HG02798 (cell line): Measurements from ENCODE around the gene TMCC3.
A peak's percentile ranks its signal among the peaks of the same experiment; 100 is the strongest.
"Not testable (repeated sequence)": the region's sequence is repeated elsewhere in the genome, so short reads cannot be mapped to it uniquely, and the experiment has no call there.

Experiments used
- ATAC-seq: cut with Tn5 transposase; IDR thresholded peaks from one replicate; pipeline ENCODE4 v1.9.1; 2021; ENCODE audit warnings: mild to moderate bottlenecking; ENCODE audit not compliant: unreplicated experiment, poor library complexity

Gene TMCC3

GRCh38 chr12:94650143-94651056, at the start of gene TMCC3:
Gene TMCC3 (minus strand): TSS chr12:94650557. CDS start chr12:94650430, 127 bp downstream.
- ATAC-seq = peak; percentile 81

DNA sequence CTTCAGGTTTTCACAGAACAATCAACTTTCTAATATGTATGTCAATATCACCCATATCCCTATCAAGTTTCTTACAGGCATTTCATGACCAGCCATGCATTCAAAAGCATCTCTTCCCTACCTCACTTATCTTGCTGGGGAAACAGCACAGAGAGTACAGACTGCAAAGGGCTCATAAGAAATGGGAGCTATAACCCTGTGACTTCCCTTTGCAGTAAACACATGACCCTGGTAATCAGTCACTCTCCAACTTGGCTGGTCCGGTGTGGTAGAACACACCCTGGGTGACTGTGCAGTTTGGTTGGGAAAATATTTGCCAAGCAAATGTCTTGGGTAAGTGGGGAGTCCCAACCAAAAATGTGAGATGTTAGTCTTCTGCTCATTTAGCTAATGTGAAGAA, 49.4 kb upstream of the TMCC3 start:
- no peak for ATAC-seq

DNA sequence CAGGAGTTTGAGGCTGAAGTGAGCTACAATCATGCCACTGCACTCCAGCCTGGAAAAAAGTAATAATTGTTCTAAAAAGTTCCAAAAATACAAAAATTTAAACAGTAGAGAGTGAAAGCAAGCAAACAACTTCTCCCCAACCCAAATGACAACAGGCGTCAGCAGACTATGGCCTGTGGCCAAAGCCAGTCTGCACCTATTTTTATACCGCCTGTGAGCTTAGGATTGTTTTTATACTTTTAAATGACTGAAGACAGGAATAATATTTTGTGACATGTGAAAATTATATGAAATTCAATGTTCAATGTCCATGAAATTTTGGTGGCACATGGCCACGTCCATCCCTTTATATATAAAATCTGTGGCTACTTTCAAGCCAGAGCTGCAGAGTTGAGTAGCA, 48.2 kb upstream of the TMCC3 start:
- no peak for ATAC-seq

GRCh38 chr12:94697631-94698030, 47.3 kb upstream of the TMCC3 start:
- no peak for ATAC-seq

DNA sequence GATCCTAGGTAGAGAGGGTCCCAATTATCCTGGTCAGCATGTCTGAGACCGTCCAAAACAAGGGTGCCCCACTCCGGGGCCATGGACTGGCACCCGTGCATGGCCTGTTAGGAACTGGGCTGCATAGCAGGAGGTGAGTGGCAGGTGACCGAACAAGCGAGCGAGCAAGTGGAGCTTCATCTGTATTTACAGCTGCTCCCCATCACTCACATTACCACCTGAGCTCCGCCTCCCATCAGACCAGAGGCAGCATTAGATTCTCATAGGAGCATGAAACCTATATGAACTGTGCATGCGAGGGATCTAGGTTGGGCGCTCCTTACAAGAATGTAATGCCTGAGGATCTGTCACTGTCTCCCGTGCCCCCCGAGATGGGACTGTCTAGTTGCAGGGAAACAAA, 44.4 kb upstream of the TMCC3 start:
- ATAC-seq = no peak

DNA sequence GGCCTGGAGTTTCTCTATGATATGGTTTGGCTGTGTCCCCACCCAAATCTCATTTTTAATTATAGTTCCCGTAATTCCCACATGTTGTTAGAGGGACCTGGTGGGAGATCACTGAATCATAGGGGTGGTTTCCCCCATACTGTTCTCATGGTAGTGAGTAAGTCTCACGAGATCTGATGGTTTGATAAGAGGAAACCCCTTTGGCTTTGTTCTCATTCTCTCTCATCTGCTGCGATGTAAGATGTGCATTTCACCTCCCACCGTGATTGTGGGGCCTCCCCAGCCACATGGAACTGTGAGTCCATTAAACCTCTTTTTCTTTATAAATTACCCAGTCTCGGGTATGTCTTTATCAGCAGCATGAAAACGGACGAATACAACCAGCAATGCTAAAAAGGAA, 42.5 kb upstream of the TMCC3 start:
- ATAC-seq = not testable (repeated sequence)

DNA sequence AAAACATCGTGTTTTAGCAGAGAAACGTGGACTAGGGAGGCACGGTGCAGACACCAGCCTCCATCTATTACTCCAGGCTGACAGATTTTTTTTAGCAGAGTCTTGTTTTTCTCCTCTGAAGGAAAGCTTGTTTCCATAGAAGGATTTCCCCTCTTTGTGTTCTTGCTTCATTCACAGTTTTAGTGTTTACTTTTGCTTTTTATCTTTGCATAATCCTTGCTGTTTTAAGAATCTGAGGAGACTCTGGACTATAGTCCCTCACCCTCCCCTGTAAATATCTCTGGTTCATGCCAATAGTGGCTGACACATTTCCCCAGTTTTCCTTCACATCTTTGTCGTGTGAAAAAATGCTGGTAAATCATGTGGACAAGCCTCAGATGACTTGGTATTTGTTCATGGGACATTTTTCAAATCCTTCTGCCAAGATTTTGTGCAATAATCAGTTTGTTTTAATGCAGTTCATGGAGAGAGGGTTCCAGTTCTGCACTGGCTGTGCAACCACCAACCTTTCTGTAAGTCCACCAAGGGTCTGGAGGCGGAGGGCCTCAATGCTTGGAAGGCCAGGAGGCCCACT, 39.9 kb upstream of the TMCC3 start:
- ATAC-seq = no peak

- no peak for ATAC-seq
Measured at GRCh38 chr12:94689646-94690036, 39.3 kb upstream of the TMCC3 start.

- ATAC-seq = no peak
Measured at GRCh38 chr12:94689002-94689645, 38.8 kb upstream of the TMCC3 start.

DNA sequence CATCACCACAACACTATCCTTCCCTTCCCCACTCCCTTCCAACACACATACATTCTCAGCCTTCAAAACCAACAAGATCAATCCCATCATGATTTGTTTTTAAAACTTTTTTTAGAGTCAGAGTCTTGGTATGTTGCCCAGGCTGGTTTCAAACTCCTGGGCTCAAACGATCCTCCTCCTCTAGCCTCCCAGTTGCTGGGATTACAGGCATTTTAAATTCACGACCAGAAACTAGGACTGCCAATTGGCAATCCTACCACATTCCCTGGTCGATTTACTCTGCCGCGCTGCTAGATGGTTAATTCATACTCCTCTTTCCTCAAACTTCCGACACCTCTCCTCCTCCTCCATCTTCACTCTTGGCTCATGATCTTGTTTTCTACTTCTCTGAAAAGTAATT, 37.5 kb upstream of the TMCC3 start:
- ATAC-seq = no peak

DNA sequence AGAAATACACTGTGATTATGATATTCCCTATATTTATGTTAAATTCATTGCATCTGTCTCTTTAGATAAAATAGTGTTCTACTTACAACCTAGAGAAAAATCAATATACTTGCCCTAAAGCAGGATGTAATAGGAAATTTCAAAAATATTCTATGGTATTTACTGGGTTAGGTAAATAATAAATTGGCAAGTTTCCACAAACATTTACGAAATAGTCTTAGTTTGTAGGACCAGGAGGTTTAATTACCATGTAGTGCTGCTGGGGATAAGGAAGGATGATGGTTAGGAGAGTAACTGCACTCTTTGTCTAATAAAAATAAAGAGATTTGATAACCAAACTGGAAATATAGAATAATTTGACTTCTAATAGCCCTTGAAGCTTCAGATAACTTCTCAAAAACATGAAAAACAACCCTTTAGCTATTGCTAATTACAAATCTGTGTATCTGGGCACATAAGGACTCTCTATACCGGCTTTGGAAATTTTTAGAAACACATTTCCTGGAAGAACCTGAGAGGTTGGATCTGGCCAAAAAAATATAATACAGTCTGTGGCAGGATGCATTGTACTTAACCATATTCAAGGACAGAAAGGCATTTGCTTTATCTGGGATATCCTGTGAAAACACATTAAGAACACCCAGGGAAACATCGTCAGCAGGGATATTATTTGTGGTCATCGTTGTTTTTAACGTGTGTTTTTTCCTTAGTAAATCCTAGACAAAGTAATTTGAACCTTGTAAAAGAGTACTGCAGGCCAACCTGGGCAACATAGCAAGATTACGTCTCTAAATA, 36.7 kb upstream of the TMCC3 start:
- ATAC-seq = no peak

GRCh38 chr12:94684416-94685142, 34.2 kb upstream of the TMCC3 start:
- ATAC-seq = no peak

DNA sequence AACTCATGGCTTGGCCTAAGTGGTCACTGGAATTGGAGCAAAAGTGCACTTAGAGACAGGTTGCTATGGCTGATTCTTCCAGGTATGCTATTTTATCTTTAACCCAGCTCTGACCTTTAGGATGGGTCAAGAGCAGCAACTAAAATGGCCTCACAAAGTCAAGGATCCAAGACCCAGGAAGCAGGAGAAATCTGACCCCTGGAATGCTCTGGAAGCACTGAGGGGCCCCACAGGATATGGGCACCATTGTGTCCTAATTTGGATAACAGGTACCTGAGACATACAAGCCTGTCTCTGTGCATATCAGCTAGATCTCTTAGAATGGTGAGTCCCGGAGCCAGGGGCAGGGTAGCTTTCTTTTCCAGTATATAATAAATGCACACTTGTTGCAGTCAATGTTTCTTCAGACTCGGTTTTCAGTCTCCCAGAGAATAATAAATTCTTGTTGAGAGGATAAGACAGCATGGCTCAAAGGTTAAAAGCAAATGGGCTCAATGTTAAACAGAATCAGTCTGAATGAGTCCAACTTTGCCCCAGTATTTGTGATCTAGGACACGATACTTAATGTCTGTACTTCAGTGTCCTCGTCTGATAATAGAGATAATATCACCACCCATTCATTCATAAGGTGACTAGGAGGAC, 29.3 kb upstream of the TMCC3 start:
- ATAC-seq = no peak

GRCh38 chr12:94678849-94679248, 28.5 kb upstream of the TMCC3 start:
- no peak for ATAC-seq

DNA sequence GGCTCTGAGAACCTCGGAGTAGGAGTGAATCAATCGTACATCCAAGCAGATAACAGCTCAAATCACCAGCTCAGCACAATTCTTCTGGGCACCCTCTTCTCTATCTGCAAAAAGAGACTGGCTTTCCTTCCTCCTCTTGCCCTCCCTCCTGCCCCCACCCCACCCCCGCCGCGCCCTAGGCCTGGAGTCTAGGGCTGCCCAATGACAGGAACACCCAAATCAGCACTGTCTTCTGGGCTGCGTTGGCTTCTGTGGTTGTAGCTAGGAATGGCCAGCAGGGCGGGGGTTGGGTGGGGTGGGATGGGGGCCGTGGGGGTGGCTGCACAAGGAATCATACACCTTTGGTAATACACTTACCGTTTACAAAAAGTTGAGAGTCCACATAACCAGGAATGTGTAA, 28.0 kb upstream of the TMCC3 start:
- no peak for ATAC-seq

DNA sequence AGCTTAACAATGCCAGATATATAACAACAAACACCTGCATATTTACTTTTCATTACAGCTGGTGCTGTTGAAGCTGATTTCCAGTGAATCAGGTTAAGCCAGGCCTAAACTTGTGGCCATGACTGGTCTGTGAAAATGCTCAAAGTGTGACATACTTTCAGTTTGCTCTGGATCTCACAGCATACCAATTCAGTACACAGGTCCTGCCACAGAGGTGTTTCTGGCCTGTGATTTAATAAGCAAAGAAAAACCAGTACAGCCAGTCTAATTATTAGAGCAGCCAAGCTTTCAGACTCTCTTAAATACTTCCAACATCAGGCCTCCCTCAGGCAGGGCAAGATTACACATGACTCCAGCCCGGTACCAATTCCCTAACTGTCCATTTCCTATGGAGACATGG, 27.4 kb upstream of the TMCC3 start:
- no peak for ATAC-seq

- ATAC-seq = no peak
Measured at GRCh38 chr12:94676922-94677321, 26.6 kb upstream of the TMCC3 start.

DNA sequence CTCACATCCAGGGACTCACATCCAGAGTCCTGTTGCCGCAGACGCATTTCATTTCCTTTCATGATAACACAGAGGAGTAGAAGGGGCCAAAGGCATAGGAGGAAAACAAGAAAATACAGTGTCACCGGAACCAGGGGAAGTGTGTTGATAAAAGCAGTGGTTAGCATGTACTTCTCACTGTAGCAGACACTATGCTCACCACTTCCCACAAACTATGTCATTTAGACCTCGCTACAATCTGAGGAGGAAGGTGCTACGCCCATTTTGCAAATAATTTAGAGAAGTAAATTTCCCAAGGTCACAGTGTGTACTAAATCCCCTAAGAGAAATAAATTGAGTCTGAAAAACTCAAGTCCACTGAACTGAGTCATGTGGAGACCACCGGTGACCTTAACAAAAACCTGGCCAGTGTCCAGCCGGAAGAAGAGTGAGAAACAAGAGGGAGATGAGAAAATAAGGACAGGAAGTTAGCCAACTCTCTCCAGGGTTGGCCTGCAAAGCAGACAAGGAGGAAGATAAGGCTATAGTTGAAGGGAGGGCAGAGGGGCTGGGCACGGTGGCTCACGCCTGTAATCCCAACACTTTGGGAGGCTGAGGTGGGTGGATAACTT, 25.8 kb upstream of the TMCC3 start:
- peak; percentile 63 for ATAC-seq

GRCh38 chr12:94674835-94675234, 24.5 kb upstream of the TMCC3 start:
- no peak for ATAC-seq
